Colonic mucosa (tissue), 4 donors: Measurements from ENCODE around the gene DACT2. TPM values are rescaled to one million over a fixed set of nuclear protein-coding genes. Genes with fewer than 3 reads are reported as not detected.
A peak's percentile ranks its signal among the peaks of the same experiment; 100 is the strongest.

ENCODE experiments used
- DNase-seq: peaks from one replicate; pipeline ENCODE4 v3.0.0-alpha.2; 2020
- H3K27ac ChIP-seq: fragments of 200-600 bp; one replicate; pipeline ENCODE4 v1.8.0; 2021
- H3K27me3 ChIP-seq: fragments of 200-600 bp; one replicate; pipeline ENCODE4 v1.8.0; 2021
- H3K36me3 ChIP-seq: fragments of 200-600 bp; one replicate; pipeline ENCODE4 v1.8.0; 2021
- H3K4me1 ChIP-seq: fragments of 200-600 bp; one replicate; pipeline ENCODE4 v1.8.0; 2021; ENCODE audit warnings: mild to moderate bottlenecking
- H3K4me3 ChIP-seq: fragments of 200-600 bp; one replicate; pipeline ENCODE4 v1.8.0; 2021
- H3K9ac ChIP-seq, 2 donors: one replicate each; pipeline ENCODE4 v1.7.0; 2013; ENCODE audit warnings: control low read depth in 2 of 2, low read depth in 2 of 2, low read length in 2 of 2
- H3K9me3 ChIP-seq: fragments of 200-600 bp; one replicate; pipeline ENCODE4 v1.8.0; 2021
- CTCF ChIP-seq: fragments of 200-600 bp; IDR thresholded peaks from one replicate; pipeline ENCODE4 v1.8.0; 2022; ENCODE audit warnings: antibody characterized with exemption, mild to moderate bottlenecking
- intact Hi-C: fragments of 100-400 bp; cut with DNase I; formaldehyde crosslinking; loops from one replicate; pipeline ENCODE4 v1.14.1; 2022
- total RNA-seq, 2 donors: library from RNA; stranded (reverse); fragmentation: NEBNext Ultra II Directional in 1 of 2; extraction: Animal tissue kit (Norgen Biotek cat#: 25700) in 1 of 2; gene quantifications; one replicate each; pipeline ENCODE4 v1.2.1, GENCODE V29; 2021
- donor health status: healthy.
- donor health status: DM: no; HTN: no; CAD: no.
- donor health status: DM: no; HTN: no; CAD: no.

DACT2 gene
- total RNA-seq, 2 donors from 2014 or later = 2.0 TPM

- Histone ChIP-seq H3K4me1 (no peaks in the 10 kb centered on the region), H3K9me3 (no peaks in the 10 kb centered on the region), H3K27me3 (no peaks in the 10 kb centered on the region), H3K27ac (peak overlapping the region; percentile 79), H3K4me3 (no peak overlapping the region), H3K36me3 (no peaks in the 10 kb centered on the region), H3K9ac (peak overlapping the region in 1 of 2 donors; percentile 4)
- DNase-seq = peak; percentile 86
- intact Hi-C loops = no loop called here
- TF ChIP-seq CTCF = no peak
These were observed 13.9 kb upstream of the DACT2 start for GRCh38 chr6:168333491-168333890.

GRCh38 chr6:168333039-168333438 lies 13.5 kb upstream of the DACT2 start:
- Histone ChIP-seq H3K9ac (no peak overlapping the region), H3K27me3 (no peaks in the 10 kb centered on the region), H3K4me3 (no peak overlapping the region), H3K27ac (peak overlapping the region; percentile 79), H3K4me1 (no peaks in the 10 kb centered on the region), H3K36me3 (no peaks in the 10 kb centered on the region), H3K9me3 (no peaks in the 10 kb centered on the region)
- peak; percentile 43 for DNase-seq
- intact Hi-C loops = no loop called here
- peak; percentile 61 for TF ChIP-seq CTCF

GRCh38 chr6:168332020-168332419 lies 12.4 kb upstream of the DACT2 start:
- Histone ChIP-seq H3K4me1 (no peaks in the 10 kb centered on the region), H3K27me3 (no peaks in the 10 kb centered on the region), H3K4me3 (no peak overlapping the region), H3K27ac (no peak overlapping the region), H3K9me3 (no peaks in the 10 kb centered on the region), H3K36me3 (no peaks in the 10 kb centered on the region), H3K9ac (no peak overlapping the region)
- DNase-seq = peak; percentile 16
- TF ChIP-seq CTCF = no peak
- intact Hi-C loops = no loop called here

GRCh38 chr6:168331058-168331457 lies 11.5 kb upstream of the DACT2 start:
- Histone ChIP-seq H3K9me3 (no peaks in the 10 kb centered on the region), H3K36me3 (no peaks in the 10 kb centered on the region), H3K27ac (no peak overlapping the region), H3K27me3 (no peaks in the 10 kb centered on the region), H3K4me3 (no peak overlapping the region), H3K4me1 (no peaks in the 10 kb centered on the region), H3K9ac (no peak overlapping the region)
- TF ChIP-seq CTCF = no peak
- intact Hi-C loops = no loop called here
- DNase-seq = no peak

DNA sequence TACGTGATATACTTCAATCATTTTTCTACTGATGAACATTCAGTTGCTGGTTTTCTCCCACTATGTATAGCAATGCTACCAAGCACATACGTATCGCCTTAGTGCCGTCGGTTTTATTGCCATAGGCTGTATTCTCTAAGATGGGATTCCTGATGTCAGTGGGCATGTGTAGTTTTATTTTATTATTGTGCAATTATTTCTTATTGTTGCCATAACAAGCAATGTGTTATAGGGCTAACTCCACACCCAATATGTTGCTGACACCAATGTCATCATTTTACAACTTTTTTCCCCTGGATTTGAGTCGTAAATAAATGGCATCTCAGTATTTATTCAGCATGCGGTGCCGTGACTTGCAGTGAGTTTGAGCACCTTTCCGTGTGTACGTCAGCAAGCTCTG lies 10.8 kb upstream of the DACT2 start:
- intact Hi-C loops = no loop called here
- no peak overlapping the region for H3K4me3 ChIP-seq
- H3K9me3 ChIP-seq = no peaks in the 10 kb centered on the region
- H3K4me1 ChIP-seq = no peaks in the 10 kb centered on the region
- H3K36me3 ChIP-seq = no peaks in the 10 kb centered on the region
- H3K9ac ChIP-seq = no peak overlapping the region
- H3K27me3 ChIP-seq = no peaks in the 10 kb centered on the region
- DNase-seq = no peak
- no peak overlapping the region for H3K27ac ChIP-seq
- no peak for TF ChIP-seq CTCF

DNA sequence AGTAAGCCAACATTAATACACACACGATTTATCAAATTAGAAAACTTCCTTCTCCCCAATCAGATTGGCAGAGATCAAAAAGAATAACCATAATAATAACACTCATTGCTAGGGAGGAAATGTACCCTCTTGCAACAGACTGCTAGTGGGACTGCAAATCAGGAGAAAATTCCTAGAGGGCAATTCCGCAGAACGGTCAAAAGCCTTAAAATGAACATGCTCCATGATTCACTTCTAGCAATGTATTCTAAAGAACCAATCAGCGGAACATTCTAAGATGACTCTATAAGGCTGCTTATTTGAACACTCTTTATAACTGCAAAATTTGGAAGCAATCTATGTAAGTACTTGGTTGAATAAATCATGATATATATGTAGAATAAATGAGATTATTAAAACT lies 8.5 kb upstream of the DACT2 start:
- H3K9me3 ChIP-seq = no peaks in the 10 kb centered on the region
- intact Hi-C loops = no loop called here
- H3K27me3 ChIP-seq = no peaks in the 10 kb centered on the region
- no peak for TF ChIP-seq CTCF
- H3K27ac ChIP-seq = no peak overlapping the region
- no peaks in the 10 kb centered on the region for H3K36me3 ChIP-seq
- H3K9ac ChIP-seq = no peak overlapping the region
- no peaks in the 10 kb centered on the region for H3K4me1 ChIP-seq
- no peak for DNase-seq
- no peak overlapping the region for H3K4me3 ChIP-seq
